GM19372 (cell line): ENCODE results near the gene TEX52.
"Not testable (repeated sequence)": the region's sequence is repeated elsewhere in the genome, so short reads cannot be mapped to it uniquely, and the experiment has no call there.

Experiments used
- ATAC-seq: cut with Tn5 transposase; IDR thresholded peaks from one replicate; pipeline ENCODE4 v1.9.1; 2021; ENCODE audit warnings: mild to moderate bottlenecking, low read depth, moderate library complexity; ENCODE audit not compliant: unreplicated experiment

Gene TEX52

DNA sequence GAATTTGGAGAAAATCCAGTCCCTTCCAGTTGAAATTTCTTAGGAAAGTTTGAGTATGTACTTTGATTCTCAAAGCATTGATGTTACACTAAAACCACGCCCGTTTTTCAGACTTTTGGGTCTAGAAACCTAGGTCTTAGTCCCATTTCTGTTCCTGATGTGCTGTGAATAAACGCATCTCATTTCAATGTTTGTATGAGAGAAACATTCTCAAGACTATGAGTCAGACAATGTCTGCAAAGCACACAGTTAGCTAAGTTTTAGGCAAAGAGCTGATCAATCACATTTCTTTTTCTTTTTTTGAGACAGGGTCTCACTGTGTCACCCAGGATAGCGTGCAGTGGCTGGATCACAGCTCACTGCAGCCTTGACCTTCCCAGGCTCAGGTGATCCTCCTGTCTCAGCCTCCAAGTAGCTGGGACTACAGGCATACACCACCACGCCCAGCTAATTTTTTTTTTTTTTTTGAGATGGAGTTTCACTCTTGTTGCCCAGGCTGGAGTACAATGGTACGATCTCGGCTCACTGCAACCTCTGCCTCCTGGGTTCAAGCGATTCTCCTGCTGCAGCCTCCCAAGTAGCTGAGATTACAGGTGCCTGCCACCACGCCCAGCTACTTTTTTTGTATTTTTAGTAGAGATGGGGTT is 12.3 kb upstream of the TEX52 start:
- ATAC-seq = not testable (repeated sequence)

DNA sequence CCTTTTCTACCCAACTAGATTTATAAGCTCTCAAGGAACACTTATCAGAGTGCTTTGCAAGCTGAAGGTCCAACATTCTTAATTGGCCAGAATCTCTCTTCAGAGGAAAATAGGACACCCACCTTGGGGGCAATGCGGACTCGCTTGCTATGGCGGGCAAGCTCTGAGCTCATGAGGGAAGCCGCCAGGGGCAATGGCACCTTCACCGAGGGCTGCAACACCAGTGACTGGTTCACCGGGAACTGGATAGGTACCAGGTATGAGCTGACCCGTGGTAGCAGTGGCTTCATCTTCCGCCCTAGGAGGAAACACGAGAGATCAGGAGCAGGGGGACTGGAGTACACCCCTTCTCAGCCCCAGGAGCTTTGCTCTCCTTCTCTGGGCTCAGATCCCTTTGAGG is 7.4 kb upstream of the TEX52 start:
- no peak for ATAC-seq

DNA sequence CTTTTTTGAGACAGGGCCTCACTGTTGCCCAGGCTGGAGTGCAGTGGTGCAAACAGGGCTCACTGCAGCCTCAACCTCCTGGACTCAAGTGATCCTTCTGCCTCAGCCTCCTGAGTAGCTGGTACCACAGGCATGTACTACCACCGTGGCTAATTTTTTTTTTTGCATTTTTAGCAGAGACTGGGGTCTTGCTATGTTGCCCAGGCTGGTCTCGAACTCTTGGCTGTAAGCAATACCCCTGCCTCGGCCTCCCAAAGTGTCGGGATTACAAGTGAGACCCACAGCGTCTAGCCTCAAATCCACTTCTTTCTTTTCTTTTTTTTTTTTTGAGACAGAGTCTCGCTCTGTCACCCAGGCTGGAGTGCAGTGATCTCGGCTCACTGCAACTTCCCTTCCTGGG is 6.6 kb upstream of the TEX52 start:
- ATAC-seq = not testable (repeated sequence)

DNA sequence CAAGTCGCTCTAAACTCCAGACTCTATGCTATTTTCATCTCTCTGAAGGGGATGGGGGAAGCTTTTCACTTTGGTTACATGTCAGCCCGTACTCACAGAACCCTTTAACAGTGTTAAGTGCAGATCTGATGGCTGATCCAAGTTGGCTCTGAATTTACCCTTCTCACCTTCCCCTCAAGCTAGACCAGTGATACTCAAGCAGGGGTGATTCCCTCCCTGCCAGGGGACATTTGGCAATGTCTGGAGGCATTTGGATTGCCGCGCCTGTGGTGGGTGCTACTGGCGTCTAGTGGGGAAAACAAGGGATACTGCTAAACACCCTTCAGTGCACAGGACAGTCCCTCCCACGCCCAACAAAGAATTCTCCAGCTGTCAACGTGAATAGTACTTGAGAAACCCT is 6.0 kb upstream of the TEX52 start:
- ATAC-seq = no peak

DNA sequence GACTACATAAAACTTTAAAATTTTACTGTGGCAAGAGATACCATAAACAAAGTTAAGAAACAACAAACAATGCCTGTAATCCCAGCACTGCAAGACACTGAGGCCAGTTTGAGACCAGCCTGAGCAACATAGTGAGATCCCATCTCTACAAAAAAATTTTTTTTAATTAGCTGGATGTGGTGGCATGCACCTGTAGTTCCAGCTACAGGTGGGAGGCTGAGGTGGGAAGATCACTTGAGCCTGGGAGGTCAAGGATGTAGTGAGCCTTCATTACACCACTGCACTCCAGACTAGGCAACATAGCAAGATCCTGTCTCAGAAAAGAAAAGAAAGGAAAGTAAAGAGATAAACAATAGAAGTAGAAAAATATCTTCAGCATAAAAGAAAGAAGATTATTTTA is 3.3 kb upstream of the TEX52 start:
- ATAC-seq = no peak

DNA sequence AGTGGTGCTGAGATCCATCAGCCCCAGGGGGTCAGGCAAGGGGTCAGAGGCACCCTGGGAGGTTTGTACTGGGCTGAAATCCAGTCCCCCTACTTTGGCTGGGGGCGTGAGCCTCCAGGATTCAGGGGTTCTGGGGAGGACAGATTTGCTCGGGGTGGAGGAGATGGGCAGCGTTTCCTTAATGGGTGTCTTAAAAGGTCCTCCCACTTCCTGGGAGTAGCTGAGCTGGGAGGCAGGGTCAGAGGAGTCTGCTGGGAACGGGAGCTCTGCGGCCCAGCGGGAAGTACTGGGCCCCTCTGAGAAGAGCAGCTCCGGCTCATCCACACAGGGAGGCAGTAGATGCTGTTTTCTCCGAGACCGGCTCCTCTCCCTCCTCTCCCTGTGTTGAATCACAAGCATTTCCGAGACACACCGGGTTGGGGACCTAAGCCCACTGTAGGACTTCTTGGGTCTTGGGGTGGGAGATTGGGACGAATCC is 2.1 kb upstream of the TEX52 start:
- no peak for ATAC-seq

DNA sequence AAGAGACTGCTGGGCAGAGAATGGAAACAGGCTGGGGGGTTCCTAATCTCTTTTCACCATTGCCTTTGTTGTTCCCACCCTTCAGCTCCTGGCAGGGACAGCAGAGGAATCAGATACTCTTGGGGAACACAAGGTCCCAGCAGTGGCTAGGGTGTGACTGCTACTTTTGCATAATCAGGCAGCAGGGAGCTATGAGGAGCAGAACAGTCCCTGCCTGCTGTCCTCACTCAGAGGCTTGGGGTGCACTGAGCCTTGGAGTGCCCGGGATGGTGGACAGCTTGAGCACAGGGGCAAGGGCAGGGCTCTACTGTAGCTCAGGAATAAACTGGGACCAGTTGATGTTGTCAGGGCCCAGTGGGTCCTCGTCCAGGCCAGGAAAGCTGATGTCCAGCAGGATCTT is 1.5 kb upstream of the TEX52 start:
- ATAC-seq = no peak

DNA sequence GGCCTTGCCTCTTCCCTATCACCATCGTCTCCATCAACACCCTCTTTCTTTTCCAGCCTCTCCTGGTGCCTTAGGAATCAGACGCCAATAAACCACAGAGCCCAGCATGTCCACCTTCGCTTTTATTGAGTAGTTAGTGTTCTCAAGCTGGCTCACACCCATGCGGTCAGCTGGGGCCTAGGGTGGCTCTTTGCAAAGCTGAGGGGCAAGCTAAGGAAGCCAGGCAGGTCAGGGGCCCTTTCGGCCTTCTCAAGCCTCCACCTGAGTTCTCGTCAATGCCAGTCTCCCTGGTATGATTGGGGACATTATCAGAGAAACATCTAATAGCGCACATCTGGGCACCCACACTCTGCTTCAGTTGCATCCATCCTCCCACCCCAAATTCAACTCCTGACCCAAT is 737 bp upstream of the TEX52 start:
- no peak for ATAC-seq

DNA sequence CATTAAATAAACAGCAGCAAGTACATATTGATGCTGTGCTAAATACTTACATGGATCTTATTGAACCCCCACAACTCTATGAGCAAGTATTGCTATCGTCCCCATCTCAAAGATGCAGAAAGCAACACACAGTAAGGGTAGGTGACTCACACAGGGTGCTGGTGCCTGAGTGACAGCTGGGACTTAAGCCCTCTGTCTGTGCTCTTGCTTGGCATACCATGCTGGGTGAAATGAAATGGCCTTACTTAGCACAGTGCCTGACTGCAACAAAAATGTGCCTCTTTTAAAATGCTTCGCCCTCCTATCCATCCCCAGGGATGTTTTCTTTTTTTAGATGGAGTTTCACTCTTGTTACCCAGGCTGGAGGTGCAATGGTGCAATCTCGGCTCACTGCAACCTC is 788 bp downstream of the TEX52 start:
- ATAC-seq = no peak

DNA sequence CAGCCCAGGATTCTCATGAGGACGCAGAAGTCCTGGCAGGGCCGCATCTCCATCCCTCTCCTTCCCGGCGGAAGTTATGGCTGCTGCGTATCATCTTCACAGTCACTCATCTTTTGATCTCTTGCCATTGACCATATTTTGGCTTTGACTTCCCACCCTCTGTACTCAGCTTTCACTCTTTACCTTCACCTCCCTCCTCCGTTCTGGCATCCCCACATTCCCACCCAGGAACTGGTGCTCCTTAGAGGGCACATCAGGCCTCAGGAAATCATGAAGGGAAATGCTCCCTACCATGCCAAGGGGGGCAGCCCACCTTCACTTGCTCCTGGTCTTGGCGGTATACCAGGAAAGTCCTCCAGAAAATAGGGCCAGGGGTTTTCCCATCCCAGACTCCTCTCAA is 1.3 kb downstream of the TEX52 start:
- no peak for ATAC-seq

DNA sequence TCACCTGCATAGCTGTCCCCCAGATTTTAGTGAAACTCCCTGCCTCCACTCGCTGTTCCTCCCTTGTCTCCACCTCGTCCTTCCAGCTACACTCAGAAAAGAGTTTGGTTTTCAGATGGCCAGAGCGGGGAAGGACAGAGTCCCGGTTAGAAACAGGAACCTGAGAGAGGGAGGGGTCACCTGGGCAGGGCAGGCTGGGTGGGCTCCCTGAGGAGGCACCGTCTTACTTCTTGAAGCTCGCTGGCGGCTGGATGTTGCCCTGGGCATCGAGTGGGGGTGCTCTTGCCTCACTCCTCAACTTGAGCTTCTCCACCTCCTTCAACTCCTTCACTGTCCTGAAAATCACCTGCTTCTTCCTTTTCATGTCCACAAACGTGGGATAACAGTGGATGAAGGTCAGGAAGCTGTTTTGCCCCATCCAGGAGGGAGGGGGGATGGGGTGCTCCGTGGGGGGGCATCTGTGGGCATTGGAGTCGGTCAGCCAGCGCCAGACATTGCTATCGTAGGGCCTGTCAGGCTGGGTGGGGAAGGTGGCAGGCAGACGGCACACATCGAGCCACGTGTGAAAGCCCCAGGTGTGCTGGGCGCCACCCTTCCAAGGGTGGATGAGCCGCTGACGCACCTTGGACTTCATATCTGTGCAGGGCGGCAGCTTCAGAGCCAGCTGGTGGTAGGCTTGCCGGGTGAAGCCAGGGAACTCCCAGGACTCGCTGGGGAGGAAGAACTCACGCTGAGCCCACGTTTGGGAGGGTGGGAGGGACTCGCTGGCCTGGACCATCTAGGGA is 2.0 kb downstream of the TEX52 start:
- no peak for ATAC-seq

DNA sequence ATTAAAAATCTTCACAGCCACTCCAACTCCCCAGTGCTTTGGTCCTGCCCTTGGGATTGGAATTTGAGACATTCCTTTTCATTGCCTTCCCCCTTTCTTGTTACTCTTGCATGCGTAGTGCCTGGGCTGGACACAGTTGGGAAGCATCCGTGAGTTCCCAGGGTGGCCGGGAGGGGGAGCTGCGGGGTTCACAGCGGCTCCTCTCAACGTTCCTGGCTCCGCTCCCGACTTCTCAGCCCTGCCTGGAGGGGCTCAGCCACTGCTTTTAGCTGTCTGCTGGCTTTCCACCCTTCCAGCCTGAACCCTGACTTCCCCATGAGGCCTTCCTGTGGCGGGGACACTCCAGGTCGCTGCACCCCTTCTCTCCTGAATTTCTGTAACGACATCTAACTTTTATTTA is 3.2 kb downstream of the TEX52 start:
- ATAC-seq = no peak

DNA sequence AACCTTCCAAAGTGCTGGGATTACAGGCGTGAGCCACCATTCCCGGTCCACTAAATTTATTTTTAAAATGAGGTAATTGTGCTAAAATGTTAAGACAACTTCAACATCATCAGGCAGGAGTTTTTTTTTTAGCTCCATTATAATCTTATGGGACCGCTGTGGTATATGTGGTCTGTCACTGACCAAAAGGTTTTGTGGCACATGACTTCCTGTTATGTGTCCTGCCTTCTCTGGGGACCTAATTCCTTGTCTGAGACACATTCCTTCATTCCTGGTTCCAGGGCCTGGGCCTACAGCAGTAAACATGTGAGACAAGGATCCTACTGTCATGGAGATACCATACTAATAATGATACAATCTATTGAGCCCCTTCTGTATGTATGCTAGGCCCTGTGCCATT is 4.9 kb downstream of the TEX52 start:
- no peak for ATAC-seq

DNA sequence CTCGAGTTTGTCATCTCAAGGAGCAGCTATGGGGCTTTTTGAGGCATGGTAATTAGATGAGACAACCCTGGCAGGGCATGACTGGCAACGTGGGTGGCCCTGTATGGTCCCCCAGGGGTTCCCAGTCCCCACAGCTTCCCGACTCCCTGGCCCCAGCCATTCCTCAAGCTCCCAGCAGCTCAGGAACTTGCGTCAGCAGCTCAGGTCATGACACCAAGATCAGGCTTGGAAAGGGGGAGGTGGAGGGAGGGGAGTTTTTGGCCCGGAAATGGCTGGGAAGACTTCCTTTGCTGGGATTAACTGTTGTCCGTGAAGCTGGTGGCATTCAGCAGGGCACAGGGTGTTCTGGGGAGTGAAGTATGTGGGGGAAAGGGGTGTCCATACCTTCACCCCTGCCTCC is 11.6 kb downstream of the TEX52 start:
- no peak for ATAC-seq

DNA sequence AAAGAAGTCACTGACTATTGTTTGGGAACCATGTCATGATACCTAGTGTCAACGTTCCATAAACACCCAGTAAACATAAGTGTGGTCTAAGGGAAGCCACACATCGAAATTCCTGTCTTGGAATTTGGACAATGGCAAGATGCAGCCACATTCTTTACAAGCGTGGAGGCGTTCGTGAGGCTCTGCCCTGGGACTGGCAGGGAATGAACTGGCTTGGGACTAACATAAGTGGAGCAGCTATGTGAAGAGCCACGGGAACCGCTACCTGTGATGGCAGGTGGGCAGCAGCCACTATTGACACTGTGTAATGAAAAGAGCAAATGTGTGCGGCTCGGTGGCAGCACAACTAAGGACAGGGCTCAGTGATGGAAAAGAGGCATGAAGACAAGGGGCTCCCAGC is 12.1 kb downstream of the TEX52 start:
- ATAC-seq = no peak

DNA sequence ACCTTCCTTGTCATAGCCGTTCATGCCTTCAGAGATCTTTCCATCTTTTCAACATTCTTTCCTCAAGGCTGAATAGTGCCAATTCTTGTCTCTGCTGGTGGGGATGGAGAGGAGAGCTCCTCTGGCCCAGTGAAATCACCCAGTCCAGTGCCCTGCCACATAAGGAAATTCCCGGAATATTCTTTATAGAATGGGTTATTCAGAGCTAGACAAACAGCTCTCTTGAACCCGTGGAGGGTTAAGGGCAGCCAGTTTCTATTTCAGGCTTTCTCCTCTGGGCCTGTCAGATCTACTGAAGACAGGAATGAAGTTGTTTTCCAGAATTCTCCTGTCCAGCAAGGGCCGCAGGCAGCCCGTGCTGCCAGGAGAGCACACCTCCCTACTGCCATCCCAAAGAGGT is 13.9 kb downstream of the TEX52 start:
- no peak for ATAC-seq

DNA sequence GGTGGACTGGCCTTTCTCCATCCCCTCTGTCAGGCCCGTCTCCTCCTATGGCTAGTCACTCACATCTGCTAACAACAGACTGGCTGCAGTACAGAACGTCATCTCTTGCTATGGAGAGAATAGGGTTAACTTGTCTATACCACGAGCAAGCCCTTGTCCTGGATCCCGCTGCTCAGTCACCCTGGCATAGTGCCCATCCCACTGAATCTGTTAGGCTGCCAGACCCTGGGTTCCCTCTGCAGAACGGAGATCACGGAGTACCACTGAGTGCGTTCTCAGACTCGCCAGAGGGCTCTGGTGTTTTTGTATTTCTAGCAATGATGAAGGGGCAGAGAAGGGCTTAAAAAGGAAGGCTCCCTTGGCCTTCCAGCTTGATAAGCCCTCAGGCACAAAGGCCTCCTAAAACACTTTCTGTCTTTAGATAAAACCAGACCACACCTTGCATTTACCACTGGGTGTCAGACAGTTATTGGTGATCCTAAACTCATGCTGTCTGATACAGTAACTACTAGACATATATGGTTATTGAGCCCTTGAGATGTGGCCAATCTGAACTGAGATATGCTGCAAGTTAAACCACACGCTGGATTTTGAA is 15.7 kb downstream of the TEX52 start:
- no peak for ATAC-seq

DNA sequence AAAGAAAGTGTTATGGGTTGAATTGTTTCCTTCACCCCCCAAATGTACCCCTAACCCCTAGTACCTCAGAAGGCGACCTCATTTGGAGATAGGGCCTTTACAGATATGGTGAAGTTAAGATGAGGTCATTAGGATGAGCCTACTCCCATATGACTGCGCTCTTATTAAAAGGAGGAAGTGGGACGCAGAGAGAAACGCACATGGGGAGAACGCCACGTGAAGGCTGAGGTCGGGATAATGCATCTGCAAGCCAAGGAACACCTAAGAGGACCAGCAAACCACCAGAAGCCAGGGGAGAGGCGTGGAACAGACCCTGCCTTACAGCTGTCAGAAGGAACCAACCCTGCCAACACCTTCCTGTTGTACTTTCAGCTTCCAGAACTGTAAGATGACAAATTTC is 20.3 kb downstream of the TEX52 start:
- ATAC-seq = no peak

DNA sequence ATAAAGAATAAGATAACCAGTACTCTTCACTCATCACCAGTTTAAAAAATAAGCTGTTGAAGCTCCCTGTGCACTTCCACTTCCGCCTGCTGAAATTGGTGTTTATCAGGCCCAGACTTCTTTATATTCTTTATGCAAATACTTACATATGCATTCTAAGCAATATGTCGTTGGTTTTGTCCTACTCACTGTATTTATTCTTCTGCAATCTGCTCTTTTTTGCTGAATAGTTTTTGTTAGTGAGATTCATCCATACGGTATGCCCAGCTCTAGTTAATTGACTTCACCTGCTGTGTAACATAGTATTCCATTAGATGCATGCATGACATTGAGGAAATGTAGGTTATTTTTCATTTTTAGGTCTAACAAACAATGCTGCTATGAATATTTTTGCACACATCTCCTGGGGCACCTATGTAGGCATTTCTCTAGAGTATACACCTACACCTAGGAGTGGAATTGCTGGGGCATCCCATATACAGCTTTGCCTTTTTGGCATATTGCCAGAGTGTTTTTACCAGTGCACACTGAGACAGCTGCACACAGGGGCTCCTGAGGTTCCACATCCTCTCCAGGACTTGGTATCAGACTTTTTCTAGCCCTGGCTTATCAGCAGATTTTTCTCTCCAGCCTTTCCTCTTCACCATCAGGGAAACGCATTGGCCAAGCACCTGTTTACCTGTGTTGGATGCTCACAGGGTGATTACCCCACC is 21.0 kb downstream of the TEX52 start:
- no peak for ATAC-seq

DNA sequence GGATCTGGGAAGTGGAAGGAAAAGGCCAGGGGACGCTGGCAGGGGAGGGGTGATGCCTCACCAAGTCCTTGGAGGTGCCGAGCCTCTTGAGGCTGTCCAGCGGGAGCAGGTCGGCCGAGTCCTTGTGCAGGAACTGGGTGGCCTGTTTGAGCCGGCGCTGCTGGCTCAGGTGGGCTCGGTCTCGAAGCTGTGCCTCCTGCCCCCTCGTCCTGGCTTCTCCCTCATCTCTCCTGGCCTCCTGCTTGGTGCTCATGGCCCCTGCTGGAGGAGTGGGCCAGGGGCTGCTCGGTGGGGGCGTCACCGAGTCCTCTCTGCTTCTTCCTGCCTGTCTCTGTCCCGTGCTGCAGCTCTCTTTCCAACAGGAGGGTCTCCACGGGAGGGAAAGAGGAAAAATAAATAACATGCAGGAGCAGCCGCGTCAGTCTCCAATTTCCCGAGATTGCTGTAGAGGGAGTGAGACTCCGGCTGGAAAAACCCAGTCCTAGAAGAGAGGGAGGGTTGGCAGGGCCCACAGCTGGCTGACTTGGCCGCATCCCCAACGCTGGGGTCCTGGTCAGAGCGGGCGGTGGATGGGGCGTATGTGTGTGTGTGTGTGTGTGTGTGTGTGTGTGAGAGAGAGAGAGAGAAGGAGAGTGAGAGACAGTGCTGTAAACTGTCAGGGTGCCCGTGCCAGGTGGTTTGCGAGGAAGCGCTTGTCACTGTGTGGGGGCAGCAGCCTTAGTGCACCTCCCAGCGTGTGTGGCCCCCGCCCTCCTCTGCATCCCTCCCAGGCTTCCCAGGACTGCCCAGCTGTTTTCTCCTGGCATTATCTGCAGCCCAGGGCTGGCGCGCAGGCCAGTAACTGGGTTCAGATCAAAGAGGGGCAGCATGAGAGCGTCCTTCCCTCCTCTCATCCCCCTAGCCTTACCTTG is 22.0 kb downstream of the TEX52 start, which contains the start of gene NRIP2:
NRIP2 (minus strand) TSS at position 455 of the 911 bp plus-strand sequence; CDS start at position 403, 52 bp downstream.
- no peak for ATAC-seq
